GM12878 (cell line): ENCODE data around the gene KLHL3. TPM values are rescaled to one million over a fixed set of nuclear protein-coding genes. Genes with fewer than 3 reads are reported as not detected.

Source experiments
- ATAC-seq: fragments of 200-7000 bp; cut with Tn5 transposase; 3 replicates; pipeline ENCODE4 v1.9.1; 2020; ENCODE audit warnings: mild to moderate bottlenecking, moderate library complexity
- BruUV-seq: library from RNA; stranded (reverse); fragments of 400-500 nt; replicated peaks from 2 replicates; lab custom pipeline; 2021; lab: Mats Ljungman, UMichigan
- CTCF ChIA-PET: fragments of 300-600 bp; sonication (Branson Sonifier 250); formaldehyde crosslinking; extraction: SDS; loops from one replicate; lab custom pipeline; 2021; ENCODE audit warnings: inconsistent platforms; lab: Yijun Ruan, JAX
- POLR2A ChIA-PET: fragments of 350-600 bp; formaldehyde crosslinking; extraction: SDS; loops from one replicate; lab custom pipeline; 2021; ENCODE audit warnings: inconsistent platforms; lab: Charles Lee
- RAD21 ChIA-PET: fragments of 300-600 bp; sonication (Branson Sonifier 250); formaldehyde crosslinking; loops from one replicate; lab custom pipeline; 2023; ENCODE audit warnings: antibody characterized with exemption; ENCODE audit not compliant: unreplicated experiment; lab: Charles Lee
- SMC1A ChIA-PET: fragments of 300-600 bp; sonication (Branson Sonifier 250); formaldehyde crosslinking; loops from one replicate; lab custom pipeline; 2023; ENCODE audit not compliant: unreplicated experiment, uncharacterized antibody; lab: Charles Lee
- DNase-seq: peaks from one replicate; pipeline ENCODE4 v3.0.0-alpha.2; 2011; ENCODE audit warnings: low read depth, low spot score
- FAIRE-seq: peaks from 3 replicates; lab custom pipeline; 2011; peaks lifted over from hg19 to GRCh38; lab: Jason Lieb, UNC
- H2AFZ ChIP-seq: 2 replicates; pipeline ENCODE4 v1.6.0; 2011; ENCODE audit warnings: low read depth, low read length, control low read depth; ENCODE audit not compliant: control insufficient read depth
- H3K27ac ChIP-seq: 2 replicates; pipeline ENCODE4 v1.5.1; 2011; ENCODE audit warnings: control low read depth; ENCODE audit not compliant: control insufficient read depth, insufficient read depth
- H3K27me3 ChIP-seq, 2 experiments: replicated peaks in 1 of 2; 2 replicates each; pipeline versions ENCODE4 v1.6.0 to v1.6.1; 2011; ENCODE audit warnings: low read length in 1 of 2; ENCODE audit not compliant: control insufficient read depth in 2 of 2, insufficient read depth in 2 of 2
- H3K36me3 ChIP-seq, 2 experiments: 2 replicates each; pipeline ENCODE4 v1.5.1; 2011; ENCODE audit warnings: low read length in 1 of 2; ENCODE audit not compliant: control insufficient read depth in 2 of 2, insufficient read depth in 2 of 2
- H3K4me1 ChIP-seq: 2 replicates; pipeline ENCODE4 v1.6.1; 2011; ENCODE audit warnings: mild to moderate bottlenecking, low read length, moderate library complexity, mixed read lengths; ENCODE audit not compliant: control insufficient read depth, insufficient read depth
- H3K4me2 ChIP-seq: 2 replicates; pipeline ENCODE4 v1.6.0; 2011; ENCODE audit warnings: control low read depth; ENCODE audit not compliant: control insufficient read depth, insufficient read depth
- H3K4me3 ChIP-seq: fragments of 200-600 bp; sonication (generic); 2 replicates; pipeline ENCODE4 v1.5.1; 2016
- H3K79me2 ChIP-seq: 2 replicates; pipeline ENCODE4 v1.6.0; 2011; ENCODE audit warnings: low read length; ENCODE audit not compliant: control insufficient read depth, insufficient read depth
- H3K9ac ChIP-seq: 2 replicates; pipeline ENCODE4 v1.8.0; 2011; ENCODE audit warnings: low read length, control low read depth, mixed read lengths; ENCODE audit not compliant: control insufficient read depth, insufficient read depth
- H3K9me3 ChIP-seq: replicated peaks from 3 replicates; pipeline ENCODE4 v1.5.1; 2011; ENCODE audit warnings: mild to moderate bottlenecking, low read length; ENCODE audit not compliant: control insufficient read depth, insufficient read depth
- H4K20me1 ChIP-seq: 2 replicates; pipeline ENCODE4 v1.6.0; 2011; ENCODE audit not compliant: control insufficient read depth, insufficient read depth
- CHD2 ChIP-seq: IDR thresholded peaks from 2 replicates; pipeline ENCODE4 v1.6.1; 2011; ENCODE audit warnings: low read depth, low read length, improper control_type of control experiment, borderline replicate concordance
- CHD4 ChIP-seq: fragments of 200-600 bp; sonication (generic); IDR thresholded peaks from 2 replicates; pipeline ENCODE4 v1.6.1; 2016; ENCODE audit warnings: mild to moderate bottlenecking
- EGR1 ChIP-seq, 2 experiments: IDR thresholded peaks; 1 replicate in 1 of 2; 2 replicates in 1 of 2; pipeline ENCODE4 v1.6.1; 2011 to 2012; ENCODE audit warnings: low read depth in 2 of 2, low read length in 2 of 2, borderline replicate concordance in 1 of 2, mild to moderate bottlenecking in 1 of 2, moderate library complexity in 1 of 2
- NFIC ChIP-seq: IDR thresholded peaks from 2 replicates; pipeline ENCODE4 v1.6.1; 2012; ENCODE audit warnings: low read depth, mild to moderate bottlenecking, inconsistent platforms, low read length, moderate library complexity
- NFXL1 ChIP-seq: fragments of 450-650 bp; IDR thresholded peaks from 2 replicates; pipeline ENCODE4 v1.6.1; 2017; ENCODE audit warnings: antibody characterized with exemption, mild to moderate bottlenecking, borderline replicate concordance
- PML ChIP-seq: IDR thresholded peaks from 2 replicates; pipeline ENCODE4 v1.6.1; 2012; ENCODE audit warnings: low read length, inconsistent platforms
- RFX5 ChIP-seq: IDR thresholded peaks from 2 replicates; pipeline ENCODE4 v1.6.1; 2011; ENCODE audit warnings: low read depth, low read length, improper control_type of control experiment
- SMARCA5 ChIP-seq: fragments of 450-650 bp; IDR thresholded peaks from 2 replicates; pipeline ENCODE4 v1.6.1; 2017; ENCODE audit warnings: mild to moderate bottlenecking
- SPI1 ChIP-seq: IDR thresholded peaks from 2 replicates; pipeline ENCODE4 v1.6.1; 2011; ENCODE audit warnings: low read depth, mild to moderate bottlenecking, low read length, moderate library complexity, borderline replicate concordance; ENCODE audit not compliant: insufficient read depth
- STAT1 ChIP-seq: fragments of 450-650 bp; conservative IDR thresholded peaks from 2 replicates; pipeline ENCODE4 v1.6.1; 2014; ENCODE audit warnings: antibody characterized with exemption, mild to moderate bottlenecking
- SUZ12 ChIP-seq: fragments of 200-600 bp; sonication (generic); IDR thresholded peaks from one replicate; pipeline ENCODE4 v1.6.1; 2018; ENCODE audit warnings: antibody characterized with exemption, mild to moderate bottlenecking; ENCODE audit not compliant: unreplicated experiment
- TCF3 ChIP-seq: IDR thresholded peaks from 2 replicates; pipeline ENCODE4 v1.6.1; 2012; ENCODE audit warnings: low read depth, mild to moderate bottlenecking, low read length, borderline replicate concordance; ENCODE audit not compliant: insufficient read depth
- ZBED1 ChIP-seq: IDR thresholded peaks from 2 replicates; pipeline ENCODE4 v1.6.1; 2016; ENCODE audit warnings: borderline replicate concordance
- ZSCAN29 ChIP-seq: fragments of 450-650 bp; IDR thresholded peaks from 2 replicates; pipeline ENCODE4 v1.6.1; 2017; ENCODE audit warnings: mild to moderate bottlenecking, moderate library complexity
- WGBS: methylation state at CpG from one replicate; pipeline ENCODE4 v1.1.6; 2016; ENCODE audit warnings: low lambda C conversion rate; ENCODE audit not compliant: insufficient replicate concordance, insufficient coverage; ENCODE audit errors: missing lambda C conversion rate; 5-methylcytosine and 5-hydroxymethylcytosine counted together
- in situ Hi-C: fragments of 300-500 bp; cut with MboI; formaldehyde crosslinking; loops from 9 replicates; pipeline ENCODE4 v1.14.3; 2018; ENCODE audit warnings: mixed read lengths
- intact Hi-C: fragments of 100-400 bp; cut with micrococcal nuclease; formaldehyde crosslinking; loops from one replicate; pipeline ENCODE4 v1.14.2; 2022; ENCODE audit not compliant: unreplicated experiment
- polyA plus RNA-seq, 11 experiments: library from polyadenylated mRNA; depleted of rRNA in 4 of 11; unstranded in 6 of 11; stranded (reverse) in 5 of 11; fragments of >200 nt; fragmentation: Nextera tagmentation in 4 of 11; fragmentation: Illumina TruSeq in 1 of 11; extraction: Ambion mirVana in 4 of 11; extraction: Trizol in 1 of 11; gene quantifications; 1 replicate in 1 of 11; 2 replicates in 10 of 11; pipeline versions ENCODE4 v1.2.1 to v1.2.3, GENCODE V29; 2011 to 2016; ENCODE audit warnings: inconsistent platforms in 2 of 11, missing spikeins in 2 of 11, low read depth in 1 of 11
- total RNA-seq, 4 experiments: library from RNA; depleted of rRNA in 3 of 4; stranded (reverse); fragments of >200 nt in 3 of 4; fragmentation: Illumina TruSeq in 1 of 4; extraction: Trizol in 1 of 4; gene quantifications; 2 replicates each; pipeline versions ENCODE4 v1.2.1 to v1.2.3, GENCODE V29; 2013 to 2021
- TF ChIP-seq, protein P1 (sequence below): fragments of 150-350 bp; IDR thresholded peaks from 2 replicates; pipeline ENCODE4 v1.6.1; 2014; ENCODE audit warnings: mild to moderate bottlenecking, low read depth, low read length
- TF ChIP-seq, protein P2 (sequence below): fragments of 450-650 bp; IDR thresholded peaks from 2 replicates; pipeline ENCODE4 v1.6.1; 2014; ENCODE audit warnings: mild to moderate bottlenecking
- TF ChIP-seq, protein P3 (sequence below): fragments of 450-650 bp; IDR thresholded peaks from 2 replicates; pipeline ENCODE4 v1.6.1; 2017; ENCODE audit warnings: antibody characterized with exemption, mild to moderate bottlenecking, moderate library complexity

Gene KLHL3
- total and polyA plus RNA-seq, 10 of the 15 experiments (the other 5 are each of a cell fraction or from before 2014, with no cell fraction given): 1.7 to 11.7 (median 5.6) TPM

DNA sequence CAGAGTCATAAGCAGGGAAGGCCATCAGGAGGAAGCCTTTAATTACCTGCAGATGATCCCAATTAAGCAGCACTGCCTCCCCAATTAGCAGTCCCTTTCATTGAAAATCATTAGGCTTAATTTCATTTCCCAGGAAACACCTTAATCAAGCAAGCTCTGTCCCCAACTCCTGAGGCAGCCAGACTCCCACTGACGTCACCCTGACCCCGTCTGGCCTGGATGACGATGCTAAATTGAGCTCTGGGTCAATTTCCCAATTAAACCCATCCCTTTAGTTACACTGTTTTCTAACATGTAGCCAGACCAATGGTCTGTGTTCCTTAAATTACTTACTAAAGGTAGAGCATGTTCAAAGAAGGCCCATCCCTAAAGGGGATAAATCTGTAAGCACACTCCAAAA is 152.8 kb downstream of the KLHL3 start (continued):
- TF ChIP-seq NFXL1: no peak
- no peak for TF ChIP-seq SMARCA5
- TF ChIP-seq EGR1 (IDR thresholded peaks at IDR 0.05; ENCODE audit: borderline replicate concordance in 1 of 2, low read depth in 2 of 2, low read length in 2 of 2): no peak
- no peak for TF ChIP-seq CHD2
- TF ChIP-seq, protein P1, sequence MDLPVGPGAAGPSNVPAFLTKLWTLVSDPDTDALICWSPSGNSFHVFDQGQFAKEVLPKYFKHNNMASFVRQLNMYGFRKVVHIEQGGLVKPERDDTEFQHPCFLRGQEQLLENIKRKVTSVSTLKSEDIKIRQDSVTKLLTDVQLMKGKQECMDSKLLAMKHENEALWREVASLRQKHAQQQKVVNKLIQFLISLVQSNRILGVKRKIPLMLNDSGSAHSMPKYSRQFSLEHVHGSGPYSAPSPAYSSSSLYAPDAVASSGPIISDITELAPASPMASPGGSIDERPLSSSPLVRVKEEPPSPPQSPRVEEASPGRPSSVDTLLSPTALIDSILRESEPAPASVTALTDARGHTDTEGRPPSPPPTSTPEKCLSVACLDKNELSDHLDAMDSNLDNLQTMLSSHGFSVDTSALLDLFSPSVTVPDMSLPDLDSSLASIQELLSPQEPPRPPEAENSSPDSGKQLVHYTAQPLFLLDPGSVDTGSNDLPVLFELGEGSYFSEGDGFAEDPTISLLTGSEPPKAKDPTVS: no peak
- TF ChIP-seq, all 136 proteins: peak for 0

DNA sequence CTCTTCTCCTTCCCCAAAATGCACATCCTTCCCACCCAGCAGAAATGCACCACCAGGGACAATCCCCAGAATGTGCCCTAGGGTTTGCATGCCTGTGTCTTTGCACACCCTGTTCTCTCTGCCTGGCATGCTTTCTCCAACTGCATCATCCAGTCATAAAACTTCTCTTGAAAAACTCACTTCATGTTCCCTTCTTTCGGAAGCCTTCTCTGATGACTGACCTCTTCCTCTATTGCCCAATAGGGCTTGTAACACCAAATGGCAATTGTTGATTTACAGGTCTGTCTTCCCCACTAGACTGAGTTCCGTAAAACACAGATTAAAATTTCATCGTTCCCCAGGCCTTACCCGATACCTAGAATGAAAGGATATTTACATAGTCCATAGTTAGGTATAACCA is 153.7 kb downstream of the KLHL3 start:
- in situ Hi-C loops: no loop called here
- H3K79me2 ChIP-seq: no peaks in the 10 kb centered on the region
- ATAC-seq: no peak
- no peak overlapping the region for H3K9ac ChIP-seq
- H3K4me1 ChIP-seq: no peaks in the 10 kb centered on the region
- H3K9me3 ChIP-seq: no peaks in the 10 kb centered on the region
- SMC1A ChIA-PET: no interaction called here
- DNase-seq: no peak
- POLR2A ChIA-PET: no interaction called here
- H3K36me3 ChIP-seq: no peaks in the 10 kb centered on the region
- H4K20me1 ChIP-seq: no peaks in the 10 kb centered on the region
- no peaks in the 10 kb centered on the region for H3K27me3 ChIP-seq
- FAIRE-seq: no peak
- WGBS: 36% methylated on average over 4 of the region's 4 CpGs
- BruUV-seq: no TSS peak
- H3K4me3 ChIP-seq: no peak overlapping the region
- H3K27ac ChIP-seq: no peak overlapping the region
- CTCF ChIA-PET: no interaction called here
- RAD21 ChIA-PET: no interaction called here
- H2AFZ ChIP-seq: no peak overlapping the region
- intact Hi-C loops: no loop called here
- no peak overlapping the region for H3K4me2 ChIP-seq
- TF ChIP-seq, protein P2, sequence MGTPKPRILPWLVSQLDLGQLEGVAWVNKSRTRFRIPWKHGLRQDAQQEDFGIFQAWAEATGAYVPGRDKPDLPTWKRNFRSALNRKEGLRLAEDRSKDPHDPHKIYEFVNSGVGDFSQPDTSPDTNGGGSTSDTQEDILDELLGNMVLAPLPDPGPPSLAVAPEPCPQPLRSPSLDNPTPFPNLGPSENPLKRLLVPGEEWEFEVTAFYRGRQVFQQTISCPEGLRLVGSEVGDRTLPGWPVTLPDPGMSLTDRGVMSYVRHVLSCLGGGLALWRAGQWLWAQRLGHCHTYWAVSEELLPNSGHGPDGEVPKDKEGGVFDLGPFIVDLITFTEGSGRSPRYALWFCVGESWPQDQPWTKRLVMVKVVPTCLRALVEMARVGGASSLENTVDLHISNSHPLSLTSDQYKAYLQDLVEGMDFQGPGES: no peak
- TF ChIP-seq PML (no peak), TCF3 (no peak), NFIC (no peak), STAT1 (no peak), ZSCAN29 (no peak), SUZ12 (no peak), RFX5 (no peak), SPI1 (no peak), CHD4 (no peak), ZBED1 (no peak)
- TF ChIP-seq, protein P3, sequence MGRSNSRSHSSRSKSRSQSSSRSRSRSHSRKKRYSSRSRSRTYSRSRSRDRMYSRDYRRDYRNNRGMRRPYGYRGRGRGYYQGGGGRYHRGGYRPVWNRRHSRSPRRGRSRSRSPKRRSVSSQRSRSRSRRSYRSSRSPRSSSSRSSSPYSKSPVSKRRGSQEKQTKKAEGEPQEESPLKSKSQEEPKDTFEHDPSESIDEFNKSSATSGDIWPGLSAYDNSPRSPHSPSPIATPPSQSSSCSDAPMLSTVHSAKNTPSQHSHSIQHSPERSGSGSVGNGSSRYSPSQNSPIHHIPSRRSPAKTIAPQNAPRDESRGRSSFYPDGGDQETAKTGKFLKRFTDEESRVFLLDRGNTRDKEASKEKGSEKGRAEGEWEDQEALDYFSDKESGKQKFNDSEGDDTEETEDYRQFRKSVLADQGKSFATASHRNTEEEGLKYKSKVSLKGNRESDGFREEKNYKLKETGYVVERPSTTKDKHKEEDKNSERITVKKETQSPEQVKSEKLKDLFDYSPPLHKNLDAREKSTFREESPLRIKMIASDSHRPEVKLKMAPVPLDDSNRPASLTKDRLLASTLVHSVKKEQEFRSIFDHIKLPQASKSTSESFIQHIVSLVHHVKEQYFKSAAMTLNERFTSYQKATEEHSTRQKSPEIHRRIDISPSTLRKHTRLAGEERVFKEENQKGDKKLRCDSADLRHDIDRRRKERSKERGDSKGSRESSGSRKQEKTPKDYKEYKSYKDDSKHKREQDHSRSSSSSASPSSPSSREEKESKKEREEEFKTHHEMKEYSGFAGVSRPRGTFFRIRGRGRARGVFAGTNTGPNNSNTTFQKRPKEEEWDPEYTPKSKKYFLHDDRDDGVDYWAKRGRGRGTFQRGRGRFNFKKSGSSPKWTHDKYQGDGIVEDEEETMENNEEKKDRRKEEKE: no peak
